HG03135 (cell line): ENCODE data around the gene RPL6.
"Not testable (repeated sequence)": the region's sequence is repeated elsewhere in the genome, so short reads cannot be mapped to it uniquely, and the experiment has no call there.

Experiments used
- ATAC-seq: cut with Tn5 transposase; IDR thresholded peaks from one replicate; pipeline ENCODE4 v1.9.1; 2021; ENCODE audit warnings: mild to moderate bottlenecking, moderate library complexity; ENCODE audit not compliant: unreplicated experiment

RPL6 gene

DNA sequence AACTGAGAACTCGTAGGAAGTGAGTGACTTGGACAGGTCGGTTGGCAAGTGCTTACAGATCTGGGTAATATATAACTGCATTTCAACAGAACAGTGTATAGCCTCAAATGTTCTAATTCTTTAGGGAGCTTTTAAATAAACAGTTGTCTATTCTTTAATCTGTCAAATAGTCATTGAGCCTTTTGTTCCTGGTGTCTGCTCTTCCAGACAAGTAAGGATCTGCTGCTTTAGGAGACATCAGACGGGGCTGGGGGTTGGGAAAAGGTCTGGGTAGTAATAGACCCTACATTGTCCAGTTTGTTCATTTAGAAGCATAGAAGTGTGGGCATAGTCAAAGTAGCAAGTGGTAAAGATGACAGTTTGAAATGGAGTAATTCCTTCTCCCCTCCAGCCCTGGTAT is 11.3 kb upstream of the RPL6 start:
- no peak for ATAC-seq

DNA sequence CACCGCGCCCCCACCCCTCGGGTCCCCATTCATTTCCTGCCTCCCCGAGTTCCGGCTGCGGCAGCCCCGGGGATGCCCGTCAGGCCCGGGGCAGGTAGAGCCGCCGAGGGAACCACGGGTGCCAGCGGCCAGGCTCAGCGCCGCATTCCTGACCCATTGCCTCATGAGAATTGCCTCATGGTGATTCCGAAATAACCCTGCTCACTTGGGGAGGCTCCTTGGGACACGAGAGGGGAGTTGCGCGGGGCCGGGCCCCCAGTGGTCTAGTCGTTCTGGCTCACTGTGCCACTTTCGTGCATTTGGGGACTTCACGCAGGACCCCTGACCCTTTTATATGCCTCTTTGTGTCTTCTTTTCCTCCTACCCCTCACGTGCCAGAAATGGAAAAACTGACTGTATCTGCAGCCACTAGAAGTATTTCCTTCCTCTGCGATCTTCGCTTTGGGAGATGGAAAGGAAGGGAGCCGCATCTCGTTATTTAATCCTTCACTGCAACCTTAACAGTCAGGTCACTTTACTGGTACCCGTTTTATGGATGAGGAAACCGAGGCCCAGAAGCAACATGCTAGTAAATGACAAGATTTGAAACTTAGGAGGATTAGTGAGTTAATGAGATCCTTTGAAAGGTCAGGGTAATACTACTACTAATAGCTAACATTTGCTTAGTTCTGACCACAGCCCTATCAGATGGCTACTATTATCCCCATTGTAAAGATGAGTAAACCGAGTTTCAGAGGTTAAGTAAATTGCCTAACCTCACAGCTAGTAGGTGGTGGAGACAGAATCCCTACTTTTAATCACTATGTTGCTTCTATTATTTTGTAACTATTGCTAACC is 10.1 kb upstream of the RPL6 start:
- no peak for ATAC-seq

DNA sequence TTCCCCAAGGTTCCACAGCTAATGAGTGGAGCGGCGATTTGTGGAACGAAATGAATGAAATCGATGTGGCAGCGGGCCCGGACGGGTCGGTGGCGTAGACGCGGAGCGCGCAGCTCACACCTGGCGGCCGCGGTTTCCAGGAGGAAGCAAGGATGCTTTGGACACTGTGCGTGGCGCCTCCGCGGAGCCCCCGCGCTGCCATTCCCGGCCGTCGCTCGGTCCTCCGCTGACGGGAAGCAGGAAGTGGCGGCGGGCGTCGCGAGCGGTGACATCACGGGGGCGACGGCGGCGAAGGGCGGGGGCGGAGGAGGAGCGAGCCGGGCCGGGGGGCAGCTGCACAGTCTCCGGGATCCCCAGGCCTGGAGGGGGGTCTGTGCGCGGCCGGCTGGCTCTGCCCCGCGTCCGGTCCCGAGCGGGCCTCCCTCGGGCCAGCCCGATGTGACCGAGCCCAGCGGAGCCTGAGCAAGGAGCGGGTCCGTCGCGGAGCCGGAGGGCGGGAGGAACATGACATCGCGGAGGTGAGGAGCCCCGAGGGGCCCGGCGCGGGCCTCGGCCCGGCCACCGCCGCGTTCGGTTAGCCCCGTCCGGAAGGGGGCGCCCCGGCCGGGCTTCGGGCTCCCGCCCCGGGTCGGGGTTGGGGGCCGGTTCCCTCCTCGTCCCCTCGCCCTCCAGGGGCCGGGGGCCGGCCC is 9.3 kb upstream of the RPL6 start, which contains the start of gene PTPN11:
TSS of gene PTPN11 (plus strand) at position 340 of the 689 bp plus-strand sequence. CDS start at position 505, 165 bp downstream.
- ATAC-seq: peak; percentile 65

DNA sequence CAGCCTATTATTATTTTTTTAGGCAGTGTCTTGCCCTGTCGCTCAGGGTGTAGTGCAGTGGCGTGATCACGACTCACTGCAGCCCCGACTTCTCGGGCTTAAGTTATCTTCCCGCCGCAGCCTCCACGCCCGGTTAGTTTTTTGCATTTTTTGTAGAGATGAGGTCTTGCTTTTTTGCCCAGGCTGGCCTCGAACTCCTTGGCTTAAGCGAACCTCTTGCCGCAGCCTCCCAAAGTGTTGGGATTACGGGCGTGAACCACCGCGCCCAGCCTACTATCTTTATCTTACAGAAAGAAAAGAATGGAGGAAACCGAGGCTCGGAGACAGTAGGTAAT is 8.8 kb upstream of the RPL6 start:
- peak; percentile 1 for ATAC-seq

DNA sequence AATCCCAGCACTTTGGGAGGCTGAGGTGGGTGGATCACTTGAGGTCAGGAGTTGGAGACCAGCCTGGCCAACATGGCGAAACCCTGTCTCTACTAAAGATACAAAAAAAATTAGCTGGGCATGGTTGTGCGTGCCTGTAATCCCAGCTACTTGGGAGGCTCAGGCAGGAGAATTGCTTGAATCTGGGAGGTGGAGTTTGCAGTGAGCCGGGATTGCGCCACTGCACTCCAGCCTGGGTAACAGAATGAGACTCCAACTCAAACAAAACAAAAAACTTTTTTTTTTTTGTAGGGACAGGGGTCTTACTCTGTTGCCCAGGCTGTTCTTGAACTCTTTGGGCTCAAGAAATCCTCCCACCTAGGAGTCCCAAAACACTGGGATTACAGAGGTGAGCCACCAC is 6.1 kb upstream of the RPL6 start:
- not testable (repeated sequence) for ATAC-seq

DNA sequence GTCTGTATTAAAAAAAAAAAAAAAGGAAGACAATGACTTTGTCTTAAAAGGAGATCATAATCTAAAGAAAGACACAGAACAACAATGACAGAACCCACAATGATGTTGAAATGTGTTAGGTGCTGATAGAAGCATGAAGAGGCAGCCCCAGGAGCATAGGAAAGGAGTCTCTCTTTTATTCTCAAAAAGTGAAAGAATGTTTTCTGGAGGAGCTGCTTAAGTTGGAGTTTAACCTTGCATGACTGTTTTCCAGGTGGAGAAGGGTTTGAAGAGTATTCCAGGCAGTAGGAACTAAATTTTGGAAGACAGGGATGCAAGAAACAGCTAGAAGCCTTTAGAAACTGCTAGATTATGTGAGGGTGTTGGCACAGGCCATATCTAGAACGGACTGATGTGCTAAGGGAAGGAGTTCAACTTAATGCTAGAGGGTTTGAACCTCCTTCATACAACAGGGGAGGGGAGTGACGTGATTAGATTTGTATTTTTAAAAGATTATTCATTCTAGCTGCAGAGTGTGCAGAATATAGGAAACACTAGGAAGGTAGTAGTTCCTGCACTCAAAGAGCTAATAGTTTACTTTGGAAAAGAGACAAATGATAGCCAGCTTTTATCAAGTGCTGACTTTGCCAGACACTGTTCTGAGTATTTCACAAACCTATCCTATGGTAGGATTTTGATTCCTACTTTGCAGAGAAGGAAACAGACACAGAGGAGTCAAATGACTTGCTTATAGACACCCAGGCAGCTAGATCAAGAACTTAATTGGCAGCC is 4.6 kb upstream of the RPL6 start:
- no peak for ATAC-seq

DNA sequence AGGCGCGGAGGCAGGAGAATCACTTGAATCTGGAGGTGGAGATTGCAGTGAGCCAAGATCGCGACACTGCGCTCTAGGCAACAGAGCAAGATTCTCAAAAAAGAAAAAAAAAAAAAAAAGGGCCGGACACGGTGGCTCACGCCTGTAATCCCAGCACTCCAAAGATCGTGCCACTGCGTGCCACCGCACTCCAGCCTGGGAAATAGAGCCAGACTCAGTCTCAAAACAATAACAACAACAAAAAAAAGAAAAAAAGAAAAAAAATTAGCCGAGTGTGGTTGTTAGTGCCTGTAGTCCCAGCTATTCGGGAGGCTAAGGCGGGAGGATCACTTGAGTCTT is 470 bp upstream of the RPL6 start:
- no peak for ATAC-seq

DNA sequence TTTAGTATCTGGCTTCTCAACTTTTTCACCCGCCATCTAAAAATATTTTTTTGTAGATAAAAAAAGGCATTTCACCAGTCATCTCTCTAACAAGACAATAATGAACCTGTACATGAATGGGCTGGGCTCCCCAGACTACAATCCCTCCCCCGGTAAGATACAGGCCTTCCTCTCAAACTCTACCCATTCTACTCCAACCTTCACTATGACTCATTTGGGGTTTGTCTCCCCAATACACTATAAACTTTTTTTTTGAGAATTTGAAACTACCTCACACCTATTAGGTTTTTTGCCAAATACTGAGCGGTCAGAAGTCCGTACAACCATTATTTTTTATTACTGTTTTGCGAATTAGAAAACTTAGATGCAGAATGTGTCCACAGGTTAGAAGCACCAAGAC is 784 bp downstream of the RPL6 start:
- ATAC-seq: no peak

DNA sequence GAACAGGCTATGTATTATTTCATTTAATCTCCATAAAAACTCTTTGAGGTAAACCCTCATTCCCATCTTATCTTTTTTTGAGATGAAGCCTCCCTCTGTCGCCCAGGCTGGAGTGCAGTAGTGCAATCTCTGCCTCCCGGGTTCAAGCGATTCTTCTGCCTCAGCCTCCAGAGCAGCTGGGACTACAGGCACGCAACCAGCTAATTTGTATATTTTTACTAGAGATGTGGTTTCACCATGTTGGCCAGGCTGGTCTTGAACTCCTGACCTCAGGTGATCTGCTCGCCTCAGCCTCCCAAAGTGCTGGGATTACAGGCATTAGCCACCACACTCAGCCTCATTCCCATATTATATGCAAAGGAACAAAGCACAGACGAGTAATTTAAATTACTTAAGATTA is 1.7 kb downstream of the RPL6 start:
- not testable (repeated sequence) for ATAC-seq

DNA sequence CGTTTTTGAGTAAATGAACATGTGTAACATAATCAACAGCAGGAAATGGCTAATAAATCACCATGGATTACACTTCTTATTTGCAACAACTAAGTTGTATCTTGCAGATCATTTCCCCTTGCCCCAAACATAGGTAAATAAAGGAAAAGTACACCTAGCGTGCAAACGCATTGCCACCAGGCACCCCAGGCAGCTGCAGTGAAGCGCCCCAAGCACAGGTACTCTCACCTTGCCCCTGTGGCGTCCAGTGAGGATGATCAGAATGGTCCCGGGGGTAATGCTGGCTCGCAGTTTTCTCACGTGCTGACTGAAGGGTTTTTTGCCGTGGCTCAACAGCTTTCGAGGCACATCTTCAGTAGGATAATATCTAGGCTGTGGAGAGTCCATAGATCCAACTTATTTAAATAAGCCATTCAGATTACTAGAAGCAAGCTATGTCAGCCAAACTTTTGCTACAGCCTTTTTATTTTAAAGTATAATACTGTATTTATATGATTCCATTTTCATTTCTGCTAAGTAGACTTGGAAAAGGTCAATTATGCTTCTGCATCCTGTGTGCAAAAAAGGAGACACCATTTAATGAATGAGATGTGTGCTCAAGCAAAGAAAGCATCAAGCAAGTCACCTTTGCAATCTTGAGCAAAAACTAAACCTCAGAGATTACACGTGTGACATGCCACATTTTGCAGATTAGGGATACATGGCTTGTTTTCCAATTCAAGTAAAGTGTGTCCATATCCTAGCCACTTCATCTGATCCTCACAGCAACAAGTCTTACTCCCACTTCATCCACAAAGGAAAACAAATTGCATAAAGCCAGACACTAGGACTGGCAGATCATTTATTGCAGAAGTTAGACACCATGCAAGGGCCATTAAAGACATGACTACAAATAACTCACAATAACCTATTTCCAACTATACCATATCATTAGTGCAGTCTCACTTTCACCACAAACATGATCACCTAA is 2.6 kb downstream of the RPL6 start:
- no peak for ATAC-seq

- ATAC-seq: no peak
Observed at GRCh38 chr12:112401903-112402498, 7.4 kb downstream of the RPL6 start.

GRCh38 chr12:112401054-112401453 is 8.4 kb downstream of the RPL6 start:
- no peak for ATAC-seq

GRCh38 chr12:112393328-112393727 is 16.1 kb downstream of the RPL6 start:
- no peak for ATAC-seq

GRCh38 chr12:112389922-112390654 is 19.3 kb downstream of the RPL6 start:
- not testable (repeated sequence) for ATAC-seq

- no peak for ATAC-seq
Observed at GRCh38 chr12:112389228-112389627, 20.2 kb downstream of the RPL6 start.

- no peak for ATAC-seq
Observed at GRCh38 chr12:112386726-112387125, 22.7 kb downstream of the RPL6 start.

GRCh38 chr12:112382866-112383265 is 26.5 kb downstream of the RPL6 start:
- no peak for ATAC-seq

DNA sequence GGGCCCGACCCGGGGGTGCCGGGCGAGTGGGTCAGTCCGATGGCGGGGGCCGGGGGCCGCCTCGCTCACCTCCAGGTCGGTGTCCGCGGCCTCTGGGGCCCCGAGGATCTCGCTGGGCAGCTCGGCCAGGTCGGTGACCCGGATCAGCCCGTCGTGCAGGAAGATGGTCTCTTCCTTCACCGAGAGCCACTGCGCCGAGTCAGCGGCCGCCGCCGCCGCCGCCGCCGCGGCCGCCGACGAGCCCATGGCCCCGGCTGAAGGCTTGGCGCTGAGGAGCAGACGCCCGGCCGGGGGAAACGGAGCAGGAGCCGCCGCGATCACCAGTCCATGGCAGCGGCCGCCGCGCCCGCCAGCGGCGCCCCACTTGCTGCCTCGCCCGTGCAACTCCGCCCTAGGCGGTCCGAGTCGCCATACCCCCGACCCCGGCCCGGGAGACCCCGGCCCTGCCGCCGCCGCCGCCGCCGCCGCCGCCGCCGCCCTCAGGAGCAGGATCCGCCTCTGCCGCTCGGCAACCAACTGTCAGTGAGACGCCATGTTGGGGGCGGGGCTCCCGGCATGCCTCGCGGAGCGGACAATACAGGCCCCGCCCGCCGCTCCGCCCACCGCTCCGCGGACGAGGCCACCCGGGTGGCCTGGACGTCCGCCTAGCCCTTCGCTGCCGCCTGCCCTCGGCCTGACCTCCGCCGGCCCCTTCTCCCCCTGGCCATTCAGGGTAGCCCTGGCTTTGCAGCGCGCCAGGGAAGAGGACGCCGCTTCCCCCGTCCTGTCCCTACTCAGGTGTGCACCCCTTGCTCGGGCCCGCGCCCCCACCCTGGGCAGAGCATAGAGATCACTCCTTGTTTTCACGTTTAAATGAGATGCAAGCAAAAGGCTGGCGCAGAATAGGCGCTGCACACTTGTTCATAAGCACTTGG is 27.3 kb downstream of the RPL6 start, which contains the start of gene HECTD4:
TSS of gene HECTD4 (minus strand) at position 549 of the 914 bp plus-strand sequence. CDS start at position 246, 303 bp downstream.
- peak; percentile 92 for ATAC-seq
